ENCODE results near the gene BANP.
"Not testable (repeated sequence)": the region's sequence is repeated elsewhere in the genome, so short reads cannot be mapped to it uniquely, and the experiment has no call there.

The BANP gene

GRCh38 chr16:87950765-87951551 lies at the start of gene BANP:
BANP (plus strand) TSS chr16:87951434; CDS start chr16:87975116, 23,682 bp downstream.
- peak; percentile 99 for DNase-seq

- DNase-seq = not testable (repeated sequence)
Measured at GRCh38 chr16:87904963-87905362, 46.3 kb upstream of the BANP start.

- DNase-seq = not testable (repeated sequence)
Measured at GRCh38 chr16:87905521-87905920, 45.7 kb upstream of the BANP start.

- DNase-seq = not testable (repeated sequence)
Measured at GRCh38 chr16:87908101-87908500, 43.1 kb upstream of the BANP start.

- peak; percentile 71 for DNase-seq
Measured at GRCh38 chr16:87909203-87909935, 41.9 kb upstream of the BANP start.

GRCh38 chr16:87911106-87911763 lies 40.0 kb upstream of the BANP start:
- DNase-seq = not testable (repeated sequence)

- DNase-seq = not testable (repeated sequence)
Measured at GRCh38 chr16:87912691-87913090, 38.5 kb upstream of the BANP start.

GRCh38 chr16:87914021-87914725 lies 37.1 kb upstream of the BANP start:
- DNase-seq = not testable (repeated sequence)

GRCh38 chr16:87914812-87915211 lies 36.4 kb upstream of the BANP start:
- DNase-seq = no peak

- DNase-seq = no peak
Measured at GRCh38 chr16:87917503-87917902, 33.7 kb upstream of the BANP start.

GRCh38 chr16:87918338-87918737 lies 32.9 kb upstream of the BANP start:
- DNase-seq = no peak

- DNase-seq = no peak
Measured at GRCh38 chr16:87918866-87919680, 32.2 kb upstream of the BANP start.

- DNase-seq = no peak
Measured at GRCh38 chr16:87919681-87919994, 31.6 kb upstream of the BANP start.

GRCh38 chr16:87921236-87921773 lies 29.9 kb upstream of the BANP start:
- DNase-seq = no peak

- no peak for DNase-seq
Measured at GRCh38 chr16:87922250-87922871, 28.9 kb upstream of the BANP start.

GRCh38 chr16:87924041-87924810 lies 27.0 kb upstream of the BANP start:
- peak; percentile 45 for DNase-seq

GRCh38 chr16:87924811-87925670 lies 26.2 kb upstream of the BANP start:
- DNase-seq = no peak

- peak; percentile 47 for DNase-seq
Measured at GRCh38 chr16:87926246-87927194, 24.7 kb upstream of the BANP start.

Measured in CD4-positive, alpha-beta T cell treated with Interferon gamma for 1 hour (primary cell).